SK-N-SH (cell line): ENCODE results near the gene CHML. TPM values are rescaled to one million over a fixed set of nuclear protein-coding genes. Genes with fewer than 3 reads are reported as not detected.

Experiments
- CTCF ChIA-PET: fragments of 300-600, 350-600 bp; formaldehyde crosslinking; extraction: SDS; loops from one replicate; lab custom pipeline; 2021; lab: Yijun Ruan, JAX
- POLR2A ChIA-PET: fragments of 350-600 bp; sonication (Branson Sonifier 250); formaldehyde crosslinking; extraction: SDS; loops from one replicate; lab custom pipeline; 2020; ENCODE audit warnings: antibody characterized with exemption, inconsistent platforms; lab: Yijun Ruan, JAX
- DNase-seq: peaks from one replicate; pipeline ENCODE4 v3.0.0; 2012
- H2AFZ ChIP-seq: fragments of 200-600 bp; sonication (generic); 2 replicates; pipeline ENCODE4 v1.8.1; 2016; ENCODE audit warnings: antibody characterized with exemption, mild to moderate bottlenecking, low read depth
- H3F3A ChIP-seq: fragments of 200-600 bp; sonication (generic); replicated peaks from 2 replicates; pipeline ENCODE3; 2016; ENCODE audit warnings: antibody characterized with exemption, mild to moderate bottlenecking; ENCODE audit not compliant: insufficient read depth
- H3K27ac ChIP-seq, 2 experiments: fragments of 200-500 bp in 1 of 2; fragments of 200-600 bp in 1 of 2; sonication (Bioruptor generic) in 1 of 2; sonication (generic), shearing (Covaris generic) in 1 of 2; 2 replicates each; pipeline versions ENCODE4 v1.5.1 to v1.6.1; 2014 to 2016; ENCODE audit warnings: low read depth in 2 of 2, inconsistent platforms in 1 of 2, low read length in 1 of 2, mild to moderate bottlenecking in 1 of 2, mixed read lengths in 1 of 2
- H3K27me3 ChIP-seq: fragments of 200-600 bp; sonication (generic), shearing (Covaris generic); 2 replicates; pipeline ENCODE4 v1.6.1; 2016; ENCODE audit warnings: mixed run types; ENCODE audit not compliant: insufficient read depth
- H3K36me3 ChIP-seq, 2 experiments: fragments of 200-500 bp in 1 of 2; fragments of 200-600 bp in 1 of 2; sonication (Bioruptor generic) in 1 of 2; sonication (generic) in 1 of 2; replicated peaks in 1 of 2; 2 replicates each; pipeline versions ENCODE3 to v1.5.1; 2014 to 2016; ENCODE audit warnings: low read length in 1 of 2, mild to moderate bottlenecking in 1 of 2; ENCODE audit not compliant: insufficient read depth in 2 of 2, control insufficient read depth in 1 of 2
- H3K4me1 ChIP-seq, 2 experiments: fragments of 200-500 bp in 1 of 2; fragments of 200-600 bp in 1 of 2; sonication (Bioruptor generic) in 1 of 2; sonication (generic), shearing (Covaris generic) in 1 of 2; 2 replicates each; pipeline versions ENCODE4 v1.5.1 to v1.6.1; 2014 to 2016; ENCODE audit warnings: low read depth in 1 of 2, low read length in 1 of 2, mixed run types in 1 of 2; ENCODE audit not compliant: insufficient read depth in 2 of 2, control insufficient read depth in 1 of 2
- H3K4me2 ChIP-seq: fragments of 200-600 bp; sonication (generic), shearing (Covaris generic); 2 replicates; pipeline ENCODE4 v1.6.1; 2017; ENCODE audit warnings: mixed run types
- H3K4me3 ChIP-seq, 2 experiments: fragments of 200-500 bp in 1 of 2; fragments of 200-600 bp in 1 of 2; sonication (Bioruptor generic) in 1 of 2; sonication (generic), shearing (Covaris generic) in 1 of 2; 2 replicates each; pipeline versions ENCODE4 v1.5.1 to v1.8.1; 2014 to 2016; ENCODE audit warnings: low read depth in 2 of 2, inconsistent platforms in 1 of 2, low read length in 1 of 2, mild to moderate bottlenecking in 1 of 2, mixed read lengths in 1 of 2, moderate library complexity in 1 of 2
- H3K79me2 ChIP-seq: fragments of 200-600 bp; sonication (generic); 2 replicates; pipeline ENCODE4 v1.8.1; 2017; ENCODE audit warnings: mild to moderate bottlenecking; ENCODE audit not compliant: insufficient read depth
- H3K9ac ChIP-seq: fragments of 200-600 bp; sonication (generic); 2 replicates; pipeline ENCODE4 v1.6.1; 2017; ENCODE audit warnings: mixed run types
- H3K9me2 ChIP-seq: fragments of 200-600 bp; sonication (generic); 2 replicates; pipeline ENCODE4 v1.6.1; 2017; ENCODE audit warnings: mixed run types
- H3K9me3 ChIP-seq: fragments of 200-600 bp; sonication (generic); 2 replicates; pipeline ENCODE4 v1.6.1; 2017; ENCODE audit warnings: mixed run types, mild to moderate bottlenecking, moderate library complexity
- H4K20me1 ChIP-seq: fragments of 200-600 bp; sonication (generic); 2 replicates; pipeline ENCODE4 v1.6.1; 2017; ENCODE audit warnings: mild to moderate bottlenecking, mixed run types; ENCODE audit not compliant: insufficient read depth
- CHD2 ChIP-seq: fragments of 150-350 bp; IDR thresholded peaks from 2 replicates; pipeline ENCODE4 v1.6.1; 2018; ENCODE audit warnings: low read length; ENCODE audit not compliant: partially characterized antibody
- CTCF ChIP-seq: fragments of 200-600 bp; sonication (generic); IDR thresholded peaks from 2 replicates; pipeline ENCODE4 v1.6.1; 2017; ENCODE audit warnings: antibody characterized with exemption, mild to moderate bottlenecking, moderate library complexity
- ELF1 ChIP-seq: IDR thresholded peaks from 2 replicates; pipeline ENCODE4 v1.4.0; 2012
- EP300 ChIP-seq, 2 experiments: IDR thresholded peaks; 2 replicates each; pipeline versions ENCODE4 v1.4.0 to v1.6.1; 2012; ENCODE audit warnings: borderline replicate concordance in 1 of 2, low read depth in 1 of 2, low read length in 1 of 2
- FOSL2 ChIP-seq: IDR thresholded peaks from 2 replicates; pipeline ENCODE4 v1.4.0; 2012; ENCODE audit warnings: low read depth, mild to moderate bottlenecking, moderate library complexity, borderline replicate concordance
- FOXJ3 ChIP-seq: sonication (generic); formaldehyde crosslinking; IDR thresholded peaks from 2 replicates; pipeline ENCODE4 v1.5.1; 2020; ENCODE audit warnings: mild to moderate bottlenecking, missing genetic modification reagents
- FOXM1 ChIP-seq: IDR thresholded peaks from 2 replicates; pipeline ENCODE4 v1.4.0; 2012; ENCODE audit warnings: low read depth, mild to moderate bottlenecking
- JUND ChIP-seq: IDR thresholded peaks from 2 replicates; pipeline ENCODE4 v1.4.0; 2012
- MAX ChIP-seq: IDR thresholded peaks from 2 replicates; pipeline ENCODE4 v1.4.0; 2012; ENCODE audit warnings: low read depth
- POLR2AphosphoS5 ChIP-seq: IDR thresholded peaks from 2 replicates; pipeline ENCODE4 v1.6.1; 2012; ENCODE audit warnings: low read depth, low read length
- RAD21 ChIP-seq: IDR thresholded peaks from 2 replicates; pipeline ENCODE4 v1.6.1; 2012; ENCODE audit warnings: mild to moderate bottlenecking, low read length
- RCOR1 ChIP-seq: fragments of 150-350 bp; IDR thresholded peaks from 2 replicates; pipeline ENCODE4 v1.6.1; 2017; ENCODE audit warnings: antibody characterized with exemption, low read length
- RFX5 ChIP-seq: IDR thresholded peaks from 2 replicates; pipeline ENCODE4 v1.6.1; 2012; ENCODE audit warnings: mild to moderate bottlenecking, improper control_type of control experiment, low read length
- RXRA ChIP-seq: IDR thresholded peaks from 2 replicates; pipeline ENCODE4 v1.4.0; 2012; ENCODE audit warnings: low read depth, mild to moderate bottlenecking, borderline replicate concordance
- SMC3 ChIP-seq: IDR thresholded peaks from 2 replicates; pipeline ENCODE4 v1.6.1; 2012; ENCODE audit warnings: low read depth, low read length, improper control_type of control experiment
- TAF1 ChIP-seq: IDR thresholded peaks from 2 replicates; pipeline ENCODE4 v1.6.1; 2012; ENCODE audit warnings: low read depth, mild to moderate bottlenecking, low read length, moderate library complexity, borderline replicate concordance
- TCF12 ChIP-seq: IDR thresholded peaks from 2 replicates; pipeline ENCODE4 v1.4.0; 2012
- TEAD4 ChIP-seq: IDR thresholded peaks from 2 replicates; pipeline ENCODE4 v1.4.0; 2012; ENCODE audit warnings: mild to moderate bottlenecking, borderline replicate concordance; ENCODE audit not compliant: insufficient read depth
- YY1 ChIP-seq: IDR thresholded peaks from 2 replicates; pipeline ENCODE4 v1.4.0; 2012; ENCODE audit warnings: low read depth, mild to moderate bottlenecking
- whole genome bisulfite sequencing: methylation state at CpG from one replicate; pipeline ENCODE4 v1.1.6; 2017; ENCODE audit warnings: low lambda C conversion rate; 5-methylcytosine and 5-hydroxymethylcytosine counted together
- polyA plus RNA-seq, 3 experiments: library from polyadenylated mRNA; depleted of rRNA; stranded (reverse); fragments of >200 nt; gene quantifications; 2 replicates each; pipeline ENCODE4 v1.2.3, GENCODE V29; 2012
- TF ChIP-seq, protein P1 (sequence below): IDR thresholded peaks from 2 replicates; pipeline ENCODE4 v1.4.0; 2012; ENCODE audit warnings: low read depth, borderline replicate concordance
- TF ChIP-seq, protein P2 (sequence below): IDR thresholded peaks from 2 replicates; pipeline ENCODE4 v1.4.0; 2012; ENCODE audit warnings: low read depth, borderline replicate concordance

Gene CHML
- polyA plus RNA-seq, 1 of the 3 experiments (the other 2 are of a cell fraction), result 3.0 TPM

DNA sequence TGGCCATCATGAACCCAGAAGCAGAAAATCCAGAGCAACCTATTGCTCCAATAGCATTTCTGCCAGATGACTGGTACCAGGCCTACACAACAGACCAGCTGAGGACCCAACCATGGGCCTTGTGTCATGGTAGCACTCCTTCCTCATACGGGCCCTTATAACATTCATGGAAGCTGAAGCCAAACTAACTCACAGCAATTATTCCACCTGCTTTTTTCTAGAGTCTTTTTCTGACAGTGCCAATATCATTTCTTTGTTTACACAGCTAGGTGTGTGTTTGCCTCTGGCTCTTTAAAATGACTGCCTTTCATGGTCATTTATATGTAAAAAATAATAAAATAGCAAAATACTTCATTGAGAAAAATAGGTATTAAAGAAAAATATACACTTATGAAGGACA, 8.0 kb upstream of the CHML start:
- DNase-seq, result no peak
- H3K27ac ChIP-seq, result no peak overlapping the region
- WGBS, result 36% methylated on average over 1 of the region's 1 CpG
- no peaks in the 10 kb centered on the region for H3K79me2 ChIP-seq
- no peak overlapping the region for H3K4me2 ChIP-seq
- no peak overlapping the region for H3K9ac ChIP-seq
- H3K36me3 ChIP-seq, result no peaks in the 10 kb centered on the region
- no peaks in the 10 kb centered on the region for H3K27me3 ChIP-seq
- H3K9me2 ChIP-seq, result no peaks in the 10 kb centered on the region
- H3F3A ChIP-seq, result no peaks in the 10 kb centered on the region
- H3K4me3 ChIP-seq, result no peak overlapping the region
- no peaks in the 10 kb centered on the region for H3K9me3 ChIP-seq
- no peak for TF ChIP-seq RAD21
- TF ChIP-seq TEAD4, result no peak
- no peak for TF ChIP-seq TAF1
- TF ChIP-seq TCF12, result no peak
- no peaks in the 10 kb centered on the region for H4K20me1 ChIP-seq
- ChIA-PET POLR2A (no interaction called here), CTCF (interaction anchor here (1.5 kb wide), 1 partner anchor 37 kb away, joined by 4 read pairs; no protein-coding TSS in a partner anchor)
- H3K4me1 ChIP-seq, result no peaks in the 10 kb centered on the region
- H2AFZ ChIP-seq, result no peak overlapping the region

GRCh38 chr1:241647658-241648057, 7.5 kb upstream of the CHML start:
- POLR2A ChIA-PET, result no interaction called here
- no peaks in the 10 kb centered on the region for H3K79me2 ChIP-seq
- H3K9me2 ChIP-seq, result no peaks in the 10 kb centered on the region
- no peaks in the 10 kb centered on the region for H3F3A ChIP-seq
- no peak overlapping the region for H3K4me2 ChIP-seq
- no peak for DNase-seq
- no peak overlapping the region for H2AFZ ChIP-seq
- H4K20me1 ChIP-seq, result no peaks in the 10 kb centered on the region
- CTCF ChIA-PET, result interaction anchor here (1.5 kb wide), 1 partner anchor 37 kb away, joined by 4 read pairs; no protein-coding TSS in a partner anchor
- H3K9me3 ChIP-seq, result no peaks in the 10 kb centered on the region
- H3K27me3 ChIP-seq, result no peaks in the 10 kb centered on the region
- H3K4me3 ChIP-seq, result no peak overlapping the region
- H3K36me3 ChIP-seq, result no peaks in the 10 kb centered on the region
- no peak overlapping the region for H3K9ac ChIP-seq
- WGBS, result 22% methylated on average over 1 of the region's 1 CpG
- TF ChIP-seq POLR2AphosphoS5 (no peak), RCOR1 (no peak), RFX5 (no peak), EP300 (IDR thresholded peaks at IDR 0.05; ENCODE audit: borderline replicate concordance in 1 of 2, low read depth in 1 of 2, low read length in 1 of 2) (no peak), CTCF (no peak), ELF1 (no peak), FOXM1 (no peak), FOSL2 (no peak), JUND (no peak), FOXJ3 (CRISPR knock-in tag) (no peak), MAX (no peak), RXRA (no peak), TAF1 (no peak), SMC3 (no peak), CHD2 (no peak), YY1 (no peak), TEAD4 (no peak)
- TF ChIP-seq, protein P1, sequence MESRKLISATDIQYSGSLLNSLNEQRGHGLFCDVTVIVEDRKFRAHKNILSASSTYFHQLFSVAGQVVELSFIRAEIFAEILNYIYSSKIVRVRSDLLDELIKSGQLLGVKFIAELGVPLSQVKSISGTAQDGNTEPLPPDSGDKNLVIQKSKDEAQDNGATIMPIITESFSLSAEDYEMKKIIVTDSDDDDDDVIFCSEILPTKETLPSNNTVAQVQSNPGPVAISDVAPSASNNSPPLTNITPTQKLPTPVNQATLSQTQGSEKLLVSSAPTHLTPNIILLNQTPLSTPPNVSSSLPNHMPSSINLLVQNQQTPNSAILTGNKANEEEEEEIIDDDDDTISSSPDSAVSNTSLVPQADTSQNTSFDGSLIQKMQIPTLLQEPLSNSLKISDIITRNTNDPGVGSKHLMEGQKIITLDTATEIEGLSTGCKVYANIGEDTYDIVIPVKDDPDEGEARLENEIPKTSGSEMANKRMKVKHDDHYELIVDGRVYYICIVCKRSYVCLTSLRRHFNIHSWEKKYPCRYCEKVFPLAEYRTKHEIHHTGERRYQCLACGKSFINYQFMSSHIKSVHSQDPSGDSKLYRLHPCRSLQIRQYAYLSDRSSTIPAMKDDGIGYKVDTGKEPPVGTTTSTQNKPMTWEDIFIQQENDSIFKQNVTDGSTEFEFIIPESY, result no peak
- TF ChIP-seq, protein P2, sequence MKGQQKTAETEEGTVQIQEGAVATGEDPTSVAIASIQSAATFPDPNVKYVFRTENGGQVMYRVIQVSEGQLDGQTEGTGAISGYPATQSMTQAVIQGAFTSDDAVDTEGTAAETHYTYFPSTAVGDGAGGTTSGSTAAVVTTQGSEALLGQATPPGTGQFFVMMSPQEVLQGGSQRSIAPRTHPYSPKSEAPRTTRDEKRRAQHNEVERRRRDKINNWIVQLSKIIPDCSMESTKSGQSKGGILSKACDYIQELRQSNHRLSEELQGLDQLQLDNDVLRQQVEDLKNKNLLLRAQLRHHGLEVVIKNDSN, result no peak
- TF ChIP-seq, all 33 proteins: peak for 0
- Histone ChIP-seq H3K4me1 (no peaks in the 10 kb centered on the region), H3K27ac (no peak overlapping the region)
